NCI-H128 (cell line): ENCODE measurements around the gene TIMMDC1.
"Not testable (repeated sequence)": the region's sequence is repeated elsewhere in the genome, so short reads cannot be mapped to it uniquely, and the experiment has no call there.

Experiments
- DNase-seq: peaks from one replicate; lab custom pipeline; 2025; ENCODE audit not compliant: unreplicated experiment; lab: John Stamatoyannopoulos, UW

Gene TIMMDC1

GRCh38 chr3:119508172-119508845 is 10.0 kb downstream of the TIMMDC1 start:
- no peak for DNase-seq

GRCh38 chr3:119510690-119511089 is 12.3 kb downstream of the TIMMDC1 start:
- no peak for DNase-seq

GRCh38 chr3:119514637-119515036 is 16.3 kb downstream of the TIMMDC1 start:
- DNase-seq, result no peak

- no peak for DNase-seq
These were observed 18.8 kb downstream of the TIMMDC1 start for GRCh38 chr3:119517112-119517511.

GRCh38 chr3:119518026-119518425 is 19.7 kb downstream of the TIMMDC1 start:
- no peak for DNase-seq

GRCh38 chr3:119524931-119525662 is 26.8 kb downstream of the TIMMDC1 start:
- no peak for DNase-seq

GRCh38 chr3:119527714-119528113 is 29.4 kb downstream of the TIMMDC1 start:
- no peak for DNase-seq

- DNase-seq, result no peak
These were observed 31.5 kb downstream of the TIMMDC1 start for GRCh38 chr3:119529883-119530282.

GRCh38 chr3:119530456-119530855 is 32.1 kb downstream of the TIMMDC1 start:
- no peak for DNase-seq

GRCh38 chr3:119531151-119531550 is 32.8 kb downstream of the TIMMDC1 start:
- DNase-seq, result no peak

- DNase-seq, result no peak
These were observed 35.9 kb downstream of the TIMMDC1 start for GRCh38 chr3:119534296-119534695.

- no peak for DNase-seq
These were observed 38.4 kb downstream of the TIMMDC1 start for GRCh38 chr3:119536757-119537156.

- DNase-seq, result no peak
These were observed 40.4 kb downstream of the TIMMDC1 start for GRCh38 chr3:119538772-119539171.

- DNase-seq, result no peak
These were observed 43.2 kb downstream of the TIMMDC1 start for GRCh38 chr3:119541547-119541946.

GRCh38 chr3:119542168-119542767 is 43.9 kb downstream of the TIMMDC1 start:
- DNase-seq, result no peak

- no peak for DNase-seq
These were observed 44.8 kb downstream of the TIMMDC1 start for GRCh38 chr3:119543147-119543546.

- no peak for DNase-seq
These were observed 48.9 kb downstream of the TIMMDC1 start for GRCh38 chr3:119547227-119547626.

GRCh38 chr3:119548341-119548740 is 50.0 kb downstream of the TIMMDC1 start:
- DNase-seq, result no peak

- DNase-seq, result no peak
These were observed 52.0 kb downstream of the TIMMDC1 start for GRCh38 chr3:119550192-119550910.

- no peak for DNase-seq
These were observed 53.3 kb downstream of the TIMMDC1 start for GRCh38 chr3:119551598-119551997.

- DNase-seq, result not testable (repeated sequence)
These were observed 54.6 kb downstream of the TIMMDC1 start for GRCh38 chr3:119552928-119553327.
